NCI-H226 (cell line): Measurements from ENCODE around the gene MAN1C1.

ENCODE experiments used
- DNase-seq: peaks from one replicate; pipeline ENCODE4 v3.0.0-alpha.2; 2015

The MAN1C1 gene

GRCh38 chr1:25614501-25615171 lies 2.0 kb upstream of the MAN1C1 start:
- DNase-seq = no peak

GRCh38 chr1:25615172-25615541 lies 1.4 kb upstream of the MAN1C1 start:
- DNase-seq = no peak

GRCh38 chr1:25615563-25616094 lies 962 bp upstream of the MAN1C1 start:
- DNase-seq = no peak

DNA sequence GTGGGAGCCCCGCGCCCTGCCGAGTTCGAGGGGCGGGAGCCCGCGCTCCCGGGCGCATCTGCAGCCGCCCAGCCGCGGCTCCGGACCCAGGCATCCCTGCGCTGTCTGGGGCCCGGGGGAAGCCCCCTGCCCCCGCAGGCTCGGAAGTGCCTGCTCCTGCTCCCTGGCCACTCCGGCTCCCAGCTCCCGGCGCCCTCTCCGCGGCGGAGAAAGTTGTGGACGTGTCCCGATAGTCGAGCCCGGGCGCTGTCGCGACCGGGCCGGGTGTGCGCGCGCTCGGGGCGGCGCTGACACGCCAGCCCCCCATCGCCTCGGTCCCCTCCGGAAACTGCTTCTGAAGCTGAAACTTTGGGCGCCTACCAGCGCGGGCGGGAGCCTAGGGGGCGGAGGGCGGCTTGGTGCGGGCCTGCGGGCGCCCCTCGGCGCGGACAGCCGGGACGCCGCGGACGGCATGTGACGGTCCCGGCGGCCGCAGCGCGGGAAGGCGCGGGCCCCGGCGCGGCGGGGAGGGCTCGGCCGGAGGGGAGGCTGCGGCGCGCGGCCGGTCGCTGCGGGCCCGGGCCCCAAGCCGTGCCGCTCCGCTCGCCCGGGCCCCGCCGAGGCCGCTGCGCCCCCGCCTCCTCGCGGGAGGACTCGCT lies 515 bp downstream of the MAN1C1 start:
- DNase-seq = no peak

DNA sequence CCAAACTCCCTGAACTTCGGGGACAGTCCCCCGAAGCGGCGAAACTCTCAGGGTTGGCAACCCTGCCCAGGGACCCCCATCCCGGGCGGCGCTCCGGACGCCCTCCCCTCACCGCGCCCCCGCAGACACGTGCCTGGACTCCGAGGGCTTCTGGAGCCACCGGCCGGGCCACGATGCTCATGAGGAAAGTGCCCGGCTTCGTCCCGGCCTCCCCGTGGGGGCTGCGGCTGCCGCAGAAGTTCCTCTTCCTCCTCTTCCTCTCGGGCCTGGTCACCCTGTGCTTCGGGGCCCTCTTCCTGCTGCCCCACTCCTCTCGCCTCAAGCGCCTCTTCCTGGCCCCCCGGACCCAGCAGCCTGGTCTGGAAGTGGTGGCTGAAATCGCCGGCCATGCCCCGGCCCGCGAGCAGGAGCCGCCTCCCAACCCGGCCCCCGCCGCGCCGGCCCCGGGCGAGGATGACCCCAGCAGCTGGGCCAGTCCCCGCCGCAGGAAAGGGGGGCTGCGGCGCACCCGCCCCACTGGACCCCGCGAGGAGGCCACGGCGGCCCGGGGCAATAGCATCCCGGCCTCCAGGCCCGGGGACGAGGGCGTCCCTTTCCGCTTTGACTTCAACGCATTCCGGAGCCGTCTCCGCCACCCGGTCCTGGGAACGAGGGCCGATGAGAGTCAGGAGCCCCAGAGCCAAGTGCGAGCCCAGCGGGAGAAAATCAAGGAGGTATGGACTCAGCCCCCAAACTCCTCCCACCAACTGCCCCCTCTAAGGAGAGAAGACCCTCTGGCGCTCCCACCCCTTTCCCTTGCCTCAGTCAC lies 1.2 kb downstream of the MAN1C1 start:
- no peak for DNase-seq

DNA sequence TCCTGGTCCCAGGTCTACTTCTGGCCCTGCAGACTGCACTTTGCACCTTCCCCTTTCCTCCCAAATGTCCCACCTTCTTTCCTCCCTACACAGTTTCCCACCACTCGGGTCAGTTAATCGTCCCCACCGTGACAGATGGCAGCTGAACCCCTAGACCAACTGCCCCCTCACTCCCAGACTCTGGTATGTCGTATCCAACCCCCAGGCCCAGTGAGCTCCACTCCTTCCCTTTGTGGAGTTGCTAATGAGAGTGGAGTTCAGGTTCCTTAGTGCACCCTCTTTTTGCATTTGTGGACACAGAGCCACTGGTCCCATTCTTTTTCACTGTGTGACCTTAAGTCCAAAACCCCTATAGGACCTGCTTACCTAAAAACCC lies 1.8 kb downstream of the MAN1C1 start:
- DNase-seq = no peak

DNA sequence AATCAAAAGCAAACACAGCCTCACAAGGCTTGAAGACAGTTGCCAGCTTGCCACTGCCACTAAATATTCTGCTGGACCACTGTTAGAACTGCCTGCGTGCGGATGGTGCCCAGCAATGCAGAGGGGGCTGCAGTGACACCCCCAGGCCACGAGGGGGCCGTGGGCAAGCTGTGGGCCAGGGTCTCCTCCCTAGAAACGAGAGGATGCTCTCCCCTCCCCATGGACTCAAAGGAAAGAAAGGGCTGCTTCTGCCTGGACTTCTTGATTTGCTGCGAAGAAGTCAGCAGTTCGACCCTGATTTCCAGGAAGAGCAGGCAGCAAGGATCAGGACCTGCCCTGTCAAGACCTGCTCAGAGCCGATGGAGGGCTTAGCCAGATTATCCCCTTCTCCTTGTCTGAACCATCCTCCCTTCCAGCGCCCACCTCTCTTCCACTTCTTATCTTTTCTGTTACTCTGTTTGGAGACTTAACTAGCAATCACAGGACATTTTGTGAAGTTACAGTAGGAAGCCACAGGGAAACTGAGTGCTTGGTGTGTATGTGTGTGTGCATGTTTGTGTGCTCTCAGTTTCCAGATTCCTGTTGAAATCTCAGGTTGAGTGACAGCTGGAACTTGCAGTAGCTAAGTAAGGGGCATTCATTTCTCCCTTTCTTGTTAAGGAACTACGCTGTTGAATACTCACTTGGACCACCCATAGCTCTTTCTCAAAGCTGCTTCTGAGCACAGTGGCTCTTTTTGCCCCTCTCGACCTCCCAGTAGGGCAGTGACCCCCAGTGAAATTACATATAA lies 2.7 kb downstream of the MAN1C1 start:
- DNase-seq = no peak

DNA sequence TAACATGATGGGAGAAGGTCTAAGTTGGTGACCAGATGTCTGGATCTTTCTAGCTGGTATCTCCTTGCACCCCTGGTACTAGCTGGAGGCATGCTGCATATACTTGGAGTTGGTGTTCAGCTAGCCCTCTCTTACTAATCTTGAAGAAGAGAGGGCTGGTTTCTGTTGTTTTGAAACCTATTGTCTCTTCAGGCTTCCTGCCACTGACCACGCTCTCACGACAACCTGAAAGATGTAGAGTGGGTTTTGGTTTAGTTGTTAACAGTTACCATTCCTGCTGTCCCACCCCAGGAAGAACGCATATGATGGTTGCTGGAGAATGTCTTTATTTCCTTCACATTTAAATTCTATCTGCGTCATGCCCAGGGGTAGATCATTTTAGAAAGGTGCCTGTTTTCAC lies 3.6 kb downstream of the MAN1C1 start:
- no peak for DNase-seq

DNA sequence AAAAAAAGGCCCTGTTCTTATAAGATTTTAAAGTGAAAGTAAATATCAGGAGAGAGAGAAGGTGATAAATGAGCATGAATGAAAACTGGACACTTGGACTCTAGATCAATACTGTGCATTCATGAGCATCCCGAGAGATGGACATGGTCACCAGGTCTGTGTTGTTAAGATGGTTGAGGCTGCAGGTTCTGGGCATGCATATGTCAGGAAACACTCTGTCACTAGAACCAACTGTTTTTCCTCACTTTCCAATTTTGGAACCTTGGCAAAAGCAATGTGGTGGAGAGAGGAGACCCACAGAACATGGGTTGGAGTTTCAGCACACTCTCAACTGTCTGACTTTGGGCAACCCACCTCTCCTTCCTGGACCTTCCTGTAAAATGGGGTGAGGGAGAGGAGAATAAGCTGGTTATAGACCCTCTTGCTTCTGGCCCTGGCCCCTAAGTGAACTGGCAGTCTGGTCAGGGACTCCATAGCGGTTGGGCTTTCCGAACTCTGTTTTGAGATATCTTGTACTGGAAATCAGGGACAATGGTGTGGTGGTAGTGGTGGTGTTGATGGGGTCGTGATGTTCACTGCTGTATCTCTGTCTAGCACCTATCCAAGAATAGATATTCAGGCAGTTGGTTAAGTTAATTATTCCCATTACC lies 4.2 kb downstream of the MAN1C1 start:
- no peak for DNase-seq

- no peak for DNase-seq
Observed at GRCh38 chr1:25621876-25622275, 5.3 kb downstream of the MAN1C1 start.

GRCh38 chr1:25622531-25622930 lies 5.9 kb downstream of the MAN1C1 start:
- DNase-seq = no peak

DNA sequence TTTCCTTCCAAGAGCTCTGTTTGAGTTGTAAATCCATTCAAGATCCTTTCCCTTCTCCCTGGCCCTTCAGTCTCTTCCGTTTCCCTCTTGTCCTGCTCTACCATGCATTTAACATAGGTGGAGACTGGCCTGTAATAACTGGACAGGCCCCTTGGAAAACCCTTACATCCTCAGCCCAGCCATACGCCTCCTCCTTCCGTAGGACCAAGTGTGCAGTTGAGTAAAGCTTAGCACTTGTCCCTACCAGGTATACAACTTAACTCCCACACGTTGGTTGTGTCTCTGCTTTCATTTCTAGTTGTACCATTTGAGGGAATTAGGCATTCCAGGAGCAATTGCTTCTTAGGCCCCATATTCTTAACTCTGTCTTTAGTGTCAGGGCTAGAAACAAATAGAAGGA lies 6.4 kb downstream of the MAN1C1 start:
- DNase-seq = no peak

DNA sequence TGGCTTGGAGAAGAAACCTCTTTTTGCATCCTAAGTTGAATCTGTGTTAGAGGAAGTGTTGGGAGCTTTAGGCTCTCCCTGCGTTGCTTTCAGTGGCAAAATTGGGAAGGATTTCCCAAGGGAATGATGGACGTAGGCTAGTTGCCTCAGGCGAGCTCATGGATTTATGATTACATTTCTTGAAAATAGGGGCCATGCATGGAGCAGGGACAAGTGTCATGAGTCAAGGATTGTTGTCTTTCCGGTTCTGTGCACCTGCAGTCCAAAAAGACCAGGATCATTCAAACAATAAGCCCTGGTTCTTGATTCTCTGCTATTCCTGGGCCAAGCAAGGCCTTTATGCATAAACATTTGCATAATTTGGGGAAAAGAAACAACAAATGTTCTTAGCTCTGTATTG lies 7.1 kb downstream of the MAN1C1 start:
- DNase-seq = no peak

GRCh38 chr1:25624156-25624555 lies 7.6 kb downstream of the MAN1C1 start:
- no peak for DNase-seq

DNA sequence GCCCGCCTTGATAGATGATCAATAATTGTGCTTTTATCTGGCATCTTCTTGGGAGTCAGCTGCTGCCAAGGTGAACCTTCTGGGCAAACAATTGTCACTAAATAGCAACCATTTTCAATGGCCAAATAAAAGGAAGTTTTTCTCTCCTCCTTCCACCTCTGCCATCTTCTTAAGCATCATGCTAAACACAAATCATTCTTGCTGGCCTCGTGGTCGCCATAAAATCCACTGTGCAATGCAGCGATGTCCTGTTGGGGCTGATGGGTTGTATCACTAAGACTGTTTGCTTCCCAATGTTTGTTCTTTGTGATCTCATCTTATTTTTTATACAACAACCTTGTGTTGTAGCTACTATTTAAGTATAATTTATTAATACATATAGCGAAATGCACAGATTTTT lies 8.0 kb downstream of the MAN1C1 start:
- DNase-seq = no peak

DNA sequence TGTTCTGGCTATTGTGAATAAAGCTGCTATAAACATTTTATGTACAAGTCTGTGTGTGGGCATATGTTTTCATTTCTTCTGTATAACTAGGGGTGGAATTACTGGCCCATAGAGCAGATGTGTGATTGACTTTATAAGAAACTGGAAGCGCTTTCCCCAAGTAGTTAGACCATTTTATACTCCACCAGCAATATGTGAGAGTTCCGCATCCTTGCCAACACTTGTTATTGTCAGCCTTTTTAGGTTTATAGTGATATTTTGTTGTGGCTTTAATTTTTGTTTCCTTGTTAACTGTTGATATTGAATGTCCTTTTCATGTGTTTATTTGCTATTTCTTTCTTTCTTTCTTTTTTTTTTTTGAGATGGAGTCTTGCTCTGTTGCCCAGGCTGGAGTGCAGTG lies 9.4 kb downstream of the MAN1C1 start:
- no peak for DNase-seq

DNA sequence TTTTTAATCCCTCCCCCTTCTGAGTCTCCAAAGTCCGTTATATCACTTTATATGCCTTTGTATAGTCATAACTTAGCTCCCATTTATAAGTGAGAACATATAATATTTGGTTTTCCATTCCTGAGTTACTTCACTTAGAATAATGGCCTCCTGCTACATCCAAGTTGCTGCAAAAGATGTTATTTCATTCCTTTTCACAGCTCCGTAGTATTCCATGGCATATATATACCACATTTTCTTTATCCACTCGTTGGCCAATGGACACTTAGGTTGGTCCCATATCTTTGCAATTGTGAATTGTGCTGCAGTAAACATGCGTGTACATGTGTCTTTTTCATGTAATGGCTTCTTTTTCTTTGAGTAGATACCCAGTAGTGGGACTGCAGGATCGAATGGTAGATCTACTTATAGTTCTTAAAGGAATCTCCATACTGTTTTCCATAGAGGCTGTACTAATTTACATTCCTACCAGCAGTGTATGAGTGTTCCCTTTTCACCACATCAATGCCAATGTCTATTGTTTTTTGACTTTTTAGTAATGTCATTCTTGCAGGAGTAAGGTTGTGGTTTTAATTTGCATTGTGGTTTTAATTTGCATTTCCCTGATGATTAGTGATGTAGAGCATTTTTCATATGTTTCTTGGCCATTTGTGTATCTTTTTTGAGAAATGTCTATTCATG lies 12.3 kb downstream of the MAN1C1 start:
- no peak for DNase-seq

- DNase-seq = no peak
Observed at GRCh38 chr1:25629836-25630235, 13.2 kb downstream of the MAN1C1 start.

DNA sequence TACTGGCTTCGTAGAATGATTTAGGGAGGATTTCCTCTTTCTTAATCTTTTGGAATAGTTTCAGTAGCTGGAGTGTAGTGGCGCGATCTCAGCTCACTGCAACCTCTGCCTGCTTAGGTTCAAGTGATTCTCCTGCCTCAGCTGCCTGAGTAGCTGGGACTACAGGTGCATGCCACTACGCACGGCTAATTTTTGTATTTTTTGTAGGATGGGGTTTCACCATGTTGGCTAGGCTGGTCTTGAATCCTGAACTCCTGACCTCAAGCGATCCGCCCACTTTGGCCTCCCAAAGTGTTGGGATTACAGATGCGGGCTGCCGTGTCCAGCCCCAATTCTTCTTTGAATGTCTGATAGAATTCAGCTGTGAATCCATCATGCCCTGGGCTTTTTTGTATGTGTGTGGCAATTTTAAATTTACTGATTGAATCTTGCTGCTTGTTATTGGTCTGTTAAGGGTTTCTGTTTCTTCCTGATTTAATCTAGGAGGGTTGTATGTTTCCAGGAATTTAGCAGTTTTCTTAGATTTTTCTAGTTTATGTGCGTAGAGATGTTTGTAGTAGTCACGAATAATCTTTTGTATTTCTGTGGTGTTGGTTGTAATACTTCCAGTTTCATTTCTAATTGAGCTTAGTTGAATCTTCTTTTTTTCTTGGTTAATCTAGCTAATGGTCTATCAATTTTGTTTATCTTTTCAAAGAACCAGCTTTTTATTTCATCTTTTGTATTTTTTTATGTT lies 15.3 kb downstream of the MAN1C1 start:
- no peak for DNase-seq

GRCh38 chr1:25634066-25634465 lies 17.5 kb downstream of the MAN1C1 start:
- no peak for DNase-seq

- no peak for DNase-seq
Observed at GRCh38 chr1:25634896-25635295, 18.3 kb downstream of the MAN1C1 start.
